Smooth muscle cell (in vitro differentiated cells): Measurements from ENCODE around the gene ANKRD9. TPM values are rescaled to one million over a fixed set of nuclear protein-coding genes. Genes with fewer than 3 reads are reported as not detected.

Source experiments
- DNase-seq: peaks from one replicate; lab custom pipeline; 2025; ENCODE audit not compliant: unreplicated experiment; lab: John Stamatoyannopoulos, UW
- H2AFZ ChIP-seq: fragments of 200-600 bp; sonication (generic); 2 replicates; pipeline ENCODE4 v1.6.0; 2016; ENCODE audit warnings: antibody characterized with exemption, low read depth, mild to moderate bottlenecking
- H3F3A ChIP-seq: fragments of 200-600 bp; sonication (generic); 2 replicates; pipeline ENCODE4 v1.6.0; 2017; ENCODE audit warnings: antibody characterized with exemption, low read depth
- H3K27ac ChIP-seq: fragments of 200-600 bp; sonication (generic); 2 replicates; pipeline ENCODE4 v1.5.1; 2016; ENCODE audit warnings: low read depth, mild to moderate bottlenecking
- H3K27me3 ChIP-seq: fragments of 200-600 bp; sonication (generic); 2 replicates; pipeline ENCODE4 v1.6.1; 2016; ENCODE audit warnings: low read depth, mild to moderate bottlenecking
- H3K36me3 ChIP-seq: fragments of 200-600 bp; sonication (generic); 2 replicates; pipeline ENCODE4 v1.5.1; 2016; ENCODE audit warnings: low read depth
- H3K4me1 ChIP-seq: fragments of 200-600 bp; sonication (generic); 2 replicates; pipeline ENCODE4 v1.5.1; 2016; ENCODE audit warnings: low read depth
- H3K4me2 ChIP-seq: fragments of 200-600 bp; sonication (generic); 2 replicates; pipeline ENCODE4 v1.6.0; 2016; ENCODE audit warnings: mild to moderate bottlenecking
- H3K4me3 ChIP-seq: fragments of 200-600 bp; sonication (generic); 2 replicates; pipeline ENCODE4 v1.5.1; 2016; ENCODE audit warnings: mild to moderate bottlenecking
- H3K79me2 ChIP-seq: fragments of 200-600 bp; sonication (generic); 2 replicates; pipeline ENCODE4 v1.6.0; 2016; ENCODE audit warnings: low read depth, mild to moderate bottlenecking
- H3K9ac ChIP-seq: fragments of 200-600 bp; sonication (generic); 2 replicates; pipeline ENCODE4 v1.6.0; 2016; ENCODE audit warnings: low read depth
- H3K9me3 ChIP-seq: fragments of 200-600 bp; sonication (generic); replicated peaks from 2 replicates; pipeline ENCODE4 v1.5.1; 2016; ENCODE audit warnings: low read depth
- H4K20me1 ChIP-seq: fragments of 200-600 bp; sonication (generic); 2 replicates; pipeline ENCODE4 v1.6.0; 2016; ENCODE audit warnings: low read depth
- WGBS: methylation state at CpG from one replicate; pipeline ENCODE4 v1.1.7; 2016; ENCODE audit warnings: low lambda C conversion rate; 5-methylcytosine and 5-hydroxymethylcytosine counted together
- polyA plus RNA-seq: library from polyadenylated mRNA; unstranded; fragments of >200 nt; fragmentation: Nextera tagmentation; extraction: Ambion mirVana; gene quantifications from 2 replicates; pipeline ENCODE4 v1.2.1, GENCODE V29; 2016
- total RNA-seq: library from RNA; depleted of rRNA; stranded (reverse); fragments of >200 nt; gene quantifications from 2 replicates; pipeline ENCODE4 v1.2.3, GENCODE V29; 2014
- TF ChIP-seq, protein P1 (sequence below): fragments of 200-600 bp; sonication (generic); IDR thresholded peaks from 2 replicates; pipeline ENCODE4 v1.5.1; 2017; ENCODE audit warnings: borderline replicate concordance, mild to moderate bottlenecking, antibody characterized with exemption; ENCODE audit not compliant: insufficient read depth, poor library complexity, severe bottlenecking

The ANKRD9 gene, protein sequence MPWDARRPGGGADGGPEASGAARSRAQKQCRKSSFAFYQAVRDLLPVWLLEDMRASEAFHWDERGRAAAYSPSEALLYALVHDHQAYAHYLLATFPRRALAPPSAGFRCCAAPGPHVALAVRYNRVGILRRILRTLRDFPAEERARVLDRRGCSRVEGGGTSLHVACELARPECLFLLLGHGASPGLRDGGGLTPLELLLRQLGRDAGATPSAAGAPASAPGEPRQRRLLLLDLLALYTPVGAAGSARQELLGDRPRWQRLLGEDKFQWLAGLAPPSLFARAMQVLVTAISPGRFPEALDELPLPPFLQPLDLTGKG
- 14.0 and 17.2 TPM in 2 replicates for total RNA-seq
- 38.9 and 40.3 TPM in 2 replicates for polyA plus RNA-seq

DNA sequence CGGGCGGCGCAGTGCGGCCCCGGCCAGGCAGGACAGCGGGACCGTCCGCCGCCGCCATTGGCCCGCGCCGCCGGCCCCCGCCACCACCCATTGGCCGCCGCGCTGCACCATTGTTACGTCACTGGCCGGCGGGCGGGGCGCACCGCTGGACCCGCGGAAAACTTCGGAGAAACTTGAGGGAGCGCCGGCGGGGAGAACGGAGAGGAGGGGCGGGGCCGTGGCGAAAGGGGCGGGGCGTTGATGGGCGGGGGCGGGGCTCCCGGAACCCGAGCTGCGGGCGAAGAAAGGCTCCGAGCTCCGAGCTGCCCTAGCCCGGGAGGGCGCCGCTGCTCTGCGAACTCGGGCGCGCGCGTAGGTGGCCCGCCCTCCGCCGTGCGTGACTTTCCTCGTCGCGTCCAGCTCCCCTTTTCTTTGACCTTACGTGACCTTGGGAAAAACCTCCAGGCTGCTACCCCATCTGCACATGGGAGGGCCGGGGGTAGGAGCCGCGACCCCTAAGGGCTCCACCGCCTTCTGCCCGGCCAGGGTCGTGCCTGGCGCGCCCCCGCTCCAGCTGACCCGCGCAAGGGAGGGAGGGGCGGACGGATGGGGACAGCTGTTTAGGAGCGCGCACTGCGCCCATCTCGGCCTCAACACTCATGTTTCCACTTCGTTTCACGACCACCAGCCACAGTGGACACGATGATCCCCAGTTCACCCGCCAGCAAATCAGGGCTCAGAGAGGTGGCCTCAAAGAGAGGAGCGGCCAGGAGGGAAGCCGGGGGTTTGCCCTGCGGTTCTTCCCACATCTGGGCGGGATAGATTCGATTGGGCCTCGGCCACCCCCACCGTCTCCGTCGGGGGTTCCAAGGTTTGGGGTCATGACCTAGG lies at the start of gene ANKRD9:
TSS of gene ANKRD9 (minus strand) at position 31 of the 870 bp plus-strand sequence. CDS start 1,887 bp downstream, outside the sequence.
- H3K27ac ChIP-seq: peak within 1 kb of the TSS; percentile 67
- DNase-seq: peak; percentile 91
- H3K9me3 ChIP-seq: no peaks in the 10 kb centered on the region
- peak within 1 kb of the TSS; percentile 71 for H2AFZ ChIP-seq
- peak within 1 kb of the TSS; percentile 70 for H3K4me3 ChIP-seq
- no peaks in the 10 kb centered on the region for H3K36me3 ChIP-seq
- peaks cover 15% of the 10 kb centered on the region for H3K4me1 ChIP-seq
- no peaks in the 10 kb centered on the region for H3F3A ChIP-seq
- no peaks in the 10 kb centered on the region for H4K20me1 ChIP-seq
- WGBS: 2% methylated on average over 46 of the region's 91 CpGs
- TF ChIP-seq, protein P1, sequence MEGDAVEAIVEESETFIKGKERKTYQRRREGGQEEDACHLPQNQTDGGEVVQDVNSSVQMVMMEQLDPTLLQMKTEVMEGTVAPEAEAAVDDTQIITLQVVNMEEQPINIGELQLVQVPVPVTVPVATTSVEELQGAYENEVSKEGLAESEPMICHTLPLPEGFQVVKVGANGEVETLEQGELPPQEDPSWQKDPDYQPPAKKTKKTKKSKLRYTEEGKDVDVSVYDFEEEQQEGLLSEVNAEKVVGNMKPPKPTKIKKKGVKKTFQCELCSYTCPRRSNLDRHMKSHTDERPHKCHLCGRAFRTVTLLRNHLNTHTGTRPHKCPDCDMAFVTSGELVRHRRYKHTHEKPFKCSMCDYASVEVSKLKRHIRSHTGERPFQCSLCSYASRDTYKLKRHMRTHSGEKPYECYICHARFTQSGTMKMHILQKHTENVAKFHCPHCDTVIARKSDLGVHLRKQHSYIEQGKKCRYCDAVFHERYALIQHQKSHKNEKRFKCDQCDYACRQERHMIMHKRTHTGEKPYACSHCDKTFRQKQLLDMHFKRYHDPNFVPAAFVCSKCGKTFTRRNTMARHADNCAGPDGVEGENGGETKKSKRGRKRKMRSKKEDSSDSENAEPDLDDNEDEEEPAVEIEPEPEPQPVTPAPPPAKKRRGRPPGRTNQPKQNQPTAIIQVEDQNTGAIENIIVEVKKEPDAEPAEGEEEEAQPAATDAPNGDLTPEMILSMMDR: no peak
- H3K4me2 ChIP-seq: peak within 1 kb of the TSS; percentile 95
- H3K79me2 ChIP-seq: no peaks in the 10 kb centered on the region
- peak within 1 kb of the TSS; percentile 73 for H3K9ac ChIP-seq
- no peaks in the 10 kb centered on the region for H3K27me3 ChIP-seq

DNA sequence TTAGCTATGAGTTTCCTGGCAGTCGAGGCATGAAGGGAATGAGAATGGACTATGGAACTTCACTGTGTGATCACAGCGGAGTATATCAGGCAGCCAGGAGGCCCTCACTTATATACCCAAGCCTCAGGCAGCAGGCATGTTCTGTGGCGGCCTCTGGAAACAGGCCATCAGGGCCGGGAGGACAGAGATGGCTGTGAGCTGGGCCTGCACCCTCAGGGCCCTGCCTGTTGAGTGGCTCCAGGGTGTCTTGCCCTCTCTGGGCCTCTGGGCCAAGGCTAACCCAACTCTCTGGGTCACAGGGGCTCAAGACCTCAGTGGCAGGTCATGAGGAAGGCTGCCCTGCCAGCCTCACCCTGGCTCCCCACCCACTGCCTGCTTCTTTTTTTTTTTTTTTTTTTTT lies 49.0 kb upstream of the ANKRD9 start:
- Histone ChIP-seq H3K79me2 (no peaks in the 10 kb centered on the region), H3K9ac (no peak overlapping the region), H4K20me1 (no peaks in the 10 kb centered on the region), H3K4me2 (no peak overlapping the region), H2AFZ (no peak overlapping the region), H3K9me3 (no peaks in the 10 kb centered on the region), H3K4me3 (no peak overlapping the region), H3F3A (no peaks in the 10 kb centered on the region), H3K36me3 (no peaks in the 10 kb centered on the region), H3K27ac (no peak overlapping the region), H3K4me1 (no peaks in the 10 kb centered on the region), H3K27me3 (no peaks in the 10 kb centered on the region)
- TF ChIP-seq, protein P1: no peak
- 71% methylated on average over 4 of the region's 4 CpGs for WGBS
- DNase-seq: no peak

DNA sequence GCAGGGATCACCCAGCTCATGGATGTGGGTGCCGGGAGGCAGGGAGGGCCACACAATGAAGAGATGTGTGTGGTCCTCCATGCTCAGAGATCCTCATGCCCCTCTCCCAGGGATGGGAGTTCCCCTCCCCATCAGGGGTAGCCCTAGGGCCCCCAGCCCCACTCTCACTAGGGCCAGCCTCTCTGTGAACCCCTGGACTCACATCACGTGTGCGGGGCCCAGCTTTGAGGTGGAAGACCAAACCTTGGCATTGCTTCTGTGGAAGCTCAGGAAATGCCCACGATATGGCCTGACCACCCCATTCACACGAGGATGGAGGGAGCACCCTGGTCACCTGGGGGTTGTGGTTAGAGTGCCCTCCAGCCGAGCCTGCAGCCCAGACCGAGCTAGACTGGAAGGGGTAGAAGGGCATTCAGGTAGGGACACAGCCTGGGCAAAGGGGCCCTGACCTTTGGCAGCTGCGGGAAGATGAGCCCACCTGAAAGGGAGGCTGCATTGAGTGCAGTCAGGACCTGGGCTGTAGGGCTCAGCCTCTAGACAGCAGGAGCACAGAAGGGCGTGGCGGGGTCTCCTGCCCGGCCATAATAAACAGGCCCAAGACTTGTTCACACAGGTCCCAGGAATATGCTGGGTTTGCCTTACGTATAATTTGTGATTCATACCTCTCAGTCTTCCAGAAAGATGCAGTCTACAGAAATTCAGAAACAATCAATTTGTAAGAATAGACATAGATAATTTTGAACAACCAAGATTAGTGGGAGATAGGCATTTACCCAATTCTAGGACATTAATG lies 48.1 kb upstream of the ANKRD9 start:
- no peak for DNase-seq
- Histone ChIP-seq H3K27ac (no peak overlapping the region), H3K27me3 (no peaks in the 10 kb centered on the region), H3K79me2 (no peaks in the 10 kb centered on the region), H3K9ac (no peak overlapping the region), H3F3A (no peaks in the 10 kb centered on the region), H2AFZ (no peak overlapping the region), H3K9me3 (no peaks in the 10 kb centered on the region), H4K20me1 (no peaks in the 10 kb centered on the region), H3K36me3 (no peaks in the 10 kb centered on the region), H3K4me3 (no peak overlapping the region), H3K4me1 (peaks cover 2% of the 10 kb centered on the region), H3K4me2 (no peak overlapping the region)
- WGBS: 88% methylated on average over 12 of the region's 12 CpGs
- TF ChIP-seq, protein P1: no peak
